HepG2 (cell line): ENCODE data around the gene NUDT7. TPM values are rescaled to one million over a fixed set of nuclear protein-coding genes. Genes with fewer than 3 reads are reported as not detected.

Source experiments
- CCAR2 ChIP-seq: fragments of 200-400 bp; formaldehyde crosslinking; optimal IDR thresholded peaks from 2 replicates; pipeline ENCODE3; 2018; ENCODE audit warnings: low read depth, mild to moderate bottlenecking, low read length, moderate library complexity
- CHD2 ChIP-seq: IDR thresholded peaks from 2 replicates; pipeline ENCODE4 v1.6.1; 2011; ENCODE audit warnings: low read depth, low read length, improper control_type of control experiment
- ESRRA ChIP-seq: sonication (generic); formaldehyde crosslinking; IDR thresholded peaks from 2 replicates; pipeline ENCODE4 v1.5.1; 2020; ENCODE audit warnings: mild to moderate bottlenecking, low read depth, missing genetic modification reagents
- GZF1 ChIP-seq: sonication (generic); formaldehyde crosslinking; IDR thresholded peaks from 2 replicates; pipeline ENCODE4 v1.5.1; 2020; ENCODE audit warnings: mild to moderate bottlenecking, missing genetic modification reagents
- KAT2B ChIP-seq: fragments of 150-350 bp; IDR thresholded peaks from 2 replicates; pipeline ENCODE4 v1.6.1; 2014; ENCODE audit warnings: low read depth, low read length, borderline replicate concordance
- KDM4B ChIP-seq: sonication (generic); formaldehyde crosslinking; IDR thresholded peaks from 2 replicates; pipeline ENCODE4 v1.4.0; 2020; ENCODE audit warnings: missing genetic modification reagents
- KMT2B ChIP-seq: IDR thresholded peaks from 2 replicates; pipeline ENCODE4 v1.6.1; 2016; ENCODE audit warnings: missing genetic modification reagents, missing compliant biosample characterization
- MAFG ChIP-seq: sonication (generic); formaldehyde crosslinking; IDR thresholded peaks from 2 replicates; pipeline ENCODE4 v1.5.1; 2020; ENCODE audit warnings: mild to moderate bottlenecking, missing genetic modification reagents
- MED8 ChIP-seq: sonication (generic); formaldehyde crosslinking; IDR thresholded peaks from 2 replicates; pipeline ENCODE4 v1.8.1; 2023; ENCODE audit warnings: mild to moderate bottlenecking, missing genetic modification reagents; ENCODE audit not compliant: insufficient replicate concordance
- MYC ChIP-seq: sonication (generic); formaldehyde crosslinking; IDR thresholded peaks from 2 replicates; pipeline ENCODE4 v1.9.0; 2021; ENCODE audit warnings: missing genetic modification reagents, borderline replicate concordance
- NCOA2 ChIP-seq: sonication (generic); formaldehyde crosslinking; IDR thresholded peaks from 2 replicates; pipeline ENCODE4 v1.8.0; 2022; ENCODE audit warnings: inconsistent platforms
- NFATC3 ChIP-seq: sonication (generic); formaldehyde crosslinking; IDR thresholded peaks from 2 replicates; pipeline ENCODE4 v1.5.1; 2020; ENCODE audit warnings: mild to moderate bottlenecking, missing genetic modification reagents
- NFIB ChIP-seq: sonication (generic); formaldehyde crosslinking; IDR thresholded peaks from 2 replicates; pipeline ENCODE4 v1.9.0; 2021; ENCODE audit warnings: missing genetic modification reagents, mild to moderate bottlenecking, borderline replicate concordance
- SP140L ChIP-seq: sonication (generic); formaldehyde crosslinking; IDR thresholded peaks from 2 replicates; pipeline ENCODE4 v1.4.0; 2020; ENCODE audit warnings: missing genetic modification reagents, borderline replicate concordance
- STAG1 ChIP-seq: sonication (generic); formaldehyde crosslinking; IDR thresholded peaks from 2 replicates; pipeline ENCODE4 v1.4.0; 2020; ENCODE audit warnings: missing genetic modification reagents
- TAF1 ChIP-seq: sonication (generic); formaldehyde crosslinking; IDR thresholded peaks from 2 replicates; pipeline ENCODE4 v1.4.0; 2020; ENCODE audit warnings: missing genetic modification reagents
- ZNF572 ChIP-seq: sonication (generic); formaldehyde crosslinking; IDR thresholded peaks from 2 replicates; pipeline ENCODE4 v1.5.1; 2020; ENCODE audit warnings: mild to moderate bottlenecking, missing genetic modification reagents
- ZNF652 ChIP-seq: IDR thresholded peaks from 2 replicates; pipeline ENCODE4 v1.6.1; 2016; ENCODE audit warnings: low read depth, borderline replicate concordance
- ZNF737 ChIP-seq: sonication (generic); formaldehyde crosslinking; IDR thresholded peaks from 2 replicates; pipeline ENCODE4 v1.5.0; 2020; ENCODE audit warnings: missing genetic modification reagents, mild to moderate bottlenecking, borderline replicate concordance
- ZNF883 ChIP-seq: sonication (generic); formaldehyde crosslinking; IDR thresholded peaks from 2 replicates; pipeline ENCODE4 v1.5.1; 2020; ENCODE audit warnings: mild to moderate bottlenecking, missing genetic modification reagents; ENCODE audit errors: not compliant biosample characterization
- polyA plus RNA-seq, 8 experiments: library from polyadenylated mRNA; depleted of rRNA in 3 of 8; stranded (reverse) in 7 of 8; unstranded in 1 of 8; fragments of >200 nt; fragmentation: Illumina TruSeq in 4 of 8; extraction: Trizol in 4 of 8; gene quantifications; 2 replicates each; pipeline versions ENCODE4 v1.2.1 to v1.2.3, GENCODE V29; 2011 to 2016; ENCODE audit warnings: low read depth in 4 of 8, missing spikeins in 1 of 8, mixed read lengths in 1 of 8; ENCODE audit not compliant: insufficient read depth in 1 of 8
- total RNA-seq, 5 experiments: library from RNA; depleted of rRNA; stranded (reverse); fragments of >200 nt; fragmentation: Illumina TruSeq; extraction: Trizol; gene quantifications; 2 replicates each; pipeline ENCODE4 v1.2.3, GENCODE V29; 2016; ENCODE audit warnings: low read depth in 1 of 5
- TF ChIP-seq, protein P1 (sequence below): sonication (generic); formaldehyde crosslinking; IDR thresholded peaks from 2 replicates; pipeline ENCODE4; 2020; ENCODE audit warnings: missing genetic modification reagents, mild to moderate bottlenecking, borderline replicate concordance
- TF ChIP-seq, protein P2 (sequence below): sonication (generic); formaldehyde crosslinking; conservative IDR thresholded peaks from 2 replicates; pipeline ENCODE4 v1.8.0; 2022; ENCODE audit warnings: missing genetic modification reagents
- TF ChIP-seq, protein P3 (sequence below): IDR thresholded peaks from 2 replicates; pipeline ENCODE4 v1.6.1; 2016
- TF ChIP-seq, protein P4 (sequence below): sonication (generic); formaldehyde crosslinking; IDR thresholded peaks from 2 replicates; pipeline ENCODE4 v1.4.0; 2020; ENCODE audit warnings: low read depth, mild to moderate bottlenecking, missing genetic modification reagents

NUDT7 gene
- total and polyA plus RNA-seq, 2 of the 13 experiments (the other 11 are each of a cell fraction or from before 2014, with no cell fraction given): 14.3 to 23.9 TPM

DNA sequence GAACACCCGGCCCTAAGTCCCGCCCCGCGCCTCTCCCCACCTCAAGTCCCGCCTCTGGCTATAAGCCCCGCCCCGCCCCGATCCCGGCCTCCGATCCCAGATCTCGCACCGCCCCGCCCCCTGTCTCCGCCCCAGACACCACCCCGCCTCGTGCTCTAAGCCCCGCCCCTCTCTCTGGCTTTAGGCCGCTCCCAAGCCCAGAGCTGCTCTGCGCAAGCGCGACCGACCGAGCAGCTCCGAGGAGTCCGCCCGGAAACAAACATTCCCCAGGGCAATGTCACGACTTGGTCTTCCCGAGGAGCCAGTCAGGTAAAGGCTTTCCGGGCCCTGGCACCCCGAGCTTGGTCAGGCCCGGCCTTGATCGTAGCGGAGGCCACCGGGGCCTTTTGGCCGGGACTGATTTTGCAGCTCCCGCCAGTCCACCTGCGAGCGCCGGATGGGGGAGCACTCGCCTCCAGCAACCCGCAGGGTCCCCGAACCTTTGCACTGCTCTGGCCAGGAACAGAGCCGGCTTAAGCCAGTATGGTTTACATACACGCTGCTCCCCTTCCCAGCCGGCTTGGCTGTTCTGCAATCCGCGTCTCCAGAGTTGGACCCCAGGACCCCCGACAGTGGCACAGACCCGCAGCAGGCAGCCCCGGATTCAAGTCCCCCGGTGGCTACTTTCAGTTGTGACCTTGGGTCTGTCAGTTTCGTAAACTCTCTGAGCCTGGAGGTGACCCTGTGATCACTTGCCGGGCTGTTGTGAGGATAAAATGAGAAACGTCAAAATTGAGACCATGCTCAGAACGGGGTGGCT is at the start of gene NUDT7 (continued):
- TF ChIP-seq GZF1 (CRISPR knock-in tag) (peak; percentile 74; the same call in 1 of the 2 replicates), CCAR2 (no peak), MED8 (CRISPR knock-in tag) (no peak), NFIB (CRISPR knock-in tag) (no peak), KAT2B (no peak), ESRRA (CRISPR knock-in tag) (peak; percentile 70), ZNF737 (no peak), NCOA2 (CRISPR knock-in tag) (peak; percentile 16; the same call in 1 of the 2 replicates), SP140L (no peak; the same call in 1 of the 2 replicates), KMT2B (CRISPR knock-in tag) (peak; percentile 40), CHD2 (peak; percentile 67), ZNF883 (CRISPR knock-in tag) (no peak), KDM4B (CRISPR knock-in tag) (peak; percentile 67; the same call in 1 of the 2 replicates), NFATC3 (peak; percentile 70; the same call in 1 of the 2 replicates), TAF1 (CRISPR knock-in tag) (peak; percentile 89), ZNF572 (CRISPR knock-in tag) (no peak), STAG1 (peak; percentile 38), ZNF652 (CRISPR knock-in tag) (0 out of 2 replicates have a peak, but pooled peaks have one; percentile 5), MYC (CRISPR knock-in tag) (no peak; the same call in 1 of the 2 replicates), MAFG (CRISPR knock-in tag) (no peak)
- TF ChIP-seq, protein P1, sequence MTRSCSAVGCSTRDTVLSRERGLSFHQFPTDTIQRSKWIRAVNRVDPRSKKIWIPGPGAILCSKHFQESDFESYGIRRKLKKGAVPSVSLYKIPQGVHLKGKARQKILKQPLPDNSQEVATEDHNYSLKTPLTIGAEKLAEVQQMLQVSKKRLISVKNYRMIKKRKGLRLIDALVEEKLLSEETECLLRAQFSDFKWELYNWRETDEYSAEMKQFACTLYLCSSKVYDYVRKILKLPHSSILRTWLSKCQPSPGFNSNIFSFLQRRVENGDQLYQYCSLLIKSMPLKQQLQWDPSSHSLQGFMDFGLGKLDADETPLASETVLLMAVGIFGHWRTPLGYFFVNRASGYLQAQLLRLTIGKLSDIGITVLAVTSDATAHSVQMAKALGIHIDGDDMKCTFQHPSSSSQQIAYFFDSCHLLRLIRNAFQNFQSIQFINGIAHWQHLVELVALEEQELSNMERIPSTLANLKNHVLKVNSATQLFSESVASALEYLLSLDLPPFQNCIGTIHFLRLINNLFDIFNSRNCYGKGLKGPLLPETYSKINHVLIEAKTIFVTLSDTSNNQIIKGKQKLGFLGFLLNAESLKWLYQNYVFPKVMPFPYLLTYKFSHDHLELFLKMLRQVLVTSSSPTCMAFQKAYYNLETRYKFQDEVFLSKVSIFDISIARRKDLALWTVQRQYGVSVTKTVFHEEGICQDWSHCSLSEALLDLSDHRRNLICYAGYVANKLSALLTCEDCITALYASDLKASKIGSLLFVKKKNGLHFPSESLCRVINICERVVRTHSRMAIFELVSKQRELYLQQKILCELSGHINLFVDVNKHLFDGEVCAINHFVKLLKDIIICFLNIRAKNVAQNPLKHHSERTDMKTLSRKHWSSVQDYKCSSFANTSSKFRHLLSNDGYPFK (CRISPR knock-in tag): peak; percentile 85; the same call in 1 of the 2 replicates
- TF ChIP-seq, protein P2, sequence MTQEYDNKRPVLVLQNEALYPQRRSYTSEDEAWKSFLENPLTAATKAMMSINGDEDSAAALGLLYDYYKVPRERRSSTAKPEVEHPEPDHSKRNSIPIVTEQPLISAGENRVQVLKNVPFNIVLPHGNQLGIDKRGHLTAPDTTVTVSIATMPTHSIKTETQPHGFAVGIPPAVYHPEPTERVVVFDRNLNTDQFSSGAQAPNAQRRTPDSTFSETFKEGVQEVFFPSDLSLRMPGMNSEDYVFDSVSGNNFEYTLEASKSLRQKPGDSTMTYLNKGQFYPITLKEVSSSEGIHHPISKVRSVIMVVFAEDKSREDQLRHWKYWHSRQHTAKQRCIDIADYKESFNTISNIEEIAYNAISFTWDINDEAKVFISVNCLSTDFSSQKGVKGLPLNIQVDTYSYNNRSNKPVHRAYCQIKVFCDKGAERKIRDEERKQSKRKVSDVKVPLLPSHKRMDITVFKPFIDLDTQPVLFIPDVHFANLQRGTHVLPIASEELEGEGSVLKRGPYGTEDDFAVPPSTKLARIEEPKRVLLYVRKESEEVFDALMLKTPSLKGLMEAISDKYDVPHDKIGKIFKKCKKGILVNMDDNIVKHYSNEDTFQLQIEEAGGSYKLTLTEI (CRISPR knock-in tag): no peak
- TF ChIP-seq, protein P3, sequence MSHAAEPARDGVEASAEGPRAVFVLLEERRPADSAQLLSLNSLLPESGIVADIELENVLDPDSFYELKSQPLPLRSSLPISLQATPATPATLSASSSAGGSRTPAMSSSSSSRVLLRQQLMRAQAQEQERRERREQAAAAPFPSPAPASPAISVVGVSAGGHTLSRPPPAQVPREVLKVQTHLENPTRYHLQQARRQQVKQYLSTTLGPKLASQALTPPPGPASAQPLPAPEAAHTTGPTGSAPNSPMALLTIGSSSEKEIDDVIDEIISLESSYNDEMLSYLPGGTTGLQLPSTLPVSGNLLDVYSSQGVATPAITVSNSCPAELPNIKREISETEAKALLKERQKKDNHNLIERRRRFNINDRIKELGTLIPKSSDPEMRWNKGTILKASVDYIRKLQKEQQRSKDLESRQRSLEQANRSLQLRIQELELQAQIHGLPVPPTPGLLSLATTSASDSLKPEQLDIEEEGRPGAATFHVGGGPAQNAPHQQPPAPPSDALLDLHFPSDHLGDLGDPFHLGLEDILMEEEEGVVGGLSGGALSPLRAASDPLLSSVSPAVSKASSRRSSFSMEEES (CRISPR knock-in tag): no peak
- TF ChIP-seq, protein P4, sequence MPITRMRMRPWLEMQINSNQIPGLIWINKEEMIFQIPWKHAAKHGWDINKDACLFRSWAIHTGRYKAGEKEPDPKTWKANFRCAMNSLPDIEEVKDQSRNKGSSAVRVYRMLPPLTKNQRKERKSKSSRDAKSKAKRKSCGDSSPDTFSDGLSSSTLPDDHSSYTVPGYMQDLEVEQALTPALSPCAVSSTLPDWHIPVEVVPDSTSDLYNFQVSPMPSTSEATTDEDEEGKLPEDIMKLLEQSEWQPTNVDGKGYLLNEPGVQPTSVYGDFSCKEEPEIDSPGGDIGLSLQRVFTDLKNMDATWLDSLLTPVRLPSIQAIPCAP (CRISPR knock-in tag): no peak
